B cell (primary cell): ENCODE data around the gene ARHGAP18.

Source experiments
- CTCF ChIP-seq: fragments of 200-600 bp; IDR thresholded peaks from one replicate; pipeline ENCODE4 v1.8.0; 2022; ENCODE audit warnings: antibody characterized with exemption, mild to moderate bottlenecking
- EZH2 ChIP-seq: IDR thresholded peaks from 2 replicates; pipeline ENCODE4 v1.6.1; 2012; ENCODE audit warnings: borderline replicate concordance, low read depth, mild to moderate bottlenecking, moderate library complexity, low read length; ENCODE audit not compliant: insufficient read depth, poor library complexity, severe bottlenecking

GRCh38 chr6:129667034-129667433 lies 42.9 kb downstream of the ARHGAP18 start:
- TF ChIP-seq CTCF (no peak), EZH2 (no peak)
